Caco-2 (cell line): ENCODE measurements around the gene DPH1. TPM values are rescaled to one million over a fixed set of nuclear protein-coding genes. Genes with fewer than 3 reads are reported as not detected.

ENCODE experiments used
- BruUV-seq: library from RNA; stranded (reverse); fragments of 400-500 nt; replicated peaks from 2 replicates; lab custom pipeline; 2021; lab: Mats Ljungman, UMichigan
- CTCF ChIA-PET: fragments of 300-600 bp; sonication (Branson Sonifier 250); formaldehyde crosslinking; loops from one replicate; lab custom pipeline; 2022; ENCODE audit warnings: antibody characterized with exemption; lab: Charles Lee
- POLR2A ChIA-PET: fragments of 300-600 bp; sonication (Branson Sonifier 250); formaldehyde crosslinking; loops from one replicate; lab custom pipeline; 2022; ENCODE audit warnings: antibody characterized with exemption; lab: Charles Lee
- DNase-seq, 2 experiments: peaks; one replicate each; pipeline versions ENCODE4 v3.0.0 to v3.0.0-alpha.2; 2020 to 2022
- H3K27me3 ChIP-seq: replicated peaks from 2 replicates; pipeline ENCODE4 v1.6.0; 2011; ENCODE audit warnings: low read length; ENCODE audit not compliant: control insufficient read depth, insufficient read depth
- H3K36me3 ChIP-seq: 2 replicates; pipeline ENCODE4 v1.5.1; 2011; ENCODE audit warnings: low read length; ENCODE audit not compliant: control insufficient read depth, insufficient read depth
- H3K4me1 ChIP-seq: fragments of 250-450 bp; sonication (Bioruptor Pico); 2 replicates; pipeline ENCODE4 v1.5.1; 2020; ENCODE audit warnings: mild to moderate bottlenecking
- H3K4me3 ChIP-seq: 2 replicates; pipeline ENCODE4 v1.5.1; 2011; ENCODE audit warnings: low read depth, mild to moderate bottlenecking, control low read depth, low read length
- H3K9me3 ChIP-seq: fragments of 250-450 bp; sonication (Bioruptor Pico); 2 replicates; pipeline ENCODE4 v1.5.1; 2020; ENCODE audit warnings: mild to moderate bottlenecking, moderate library complexity
- H3K27ac Mint-ChIP-seq: one replicate; pipeline ENCODE4 v1.8.0; 2022; ENCODE audit warnings: mixed read lengths; ENCODE audit not compliant: unreplicated experiment
- H3K27me3 Mint-ChIP-seq: one replicate; pipeline ENCODE4 v1.8.0; 2022; ENCODE audit warnings: mixed read lengths; ENCODE audit not compliant: insufficient read depth, unreplicated experiment
- H3K36me3 Mint-ChIP-seq: one replicate; pipeline ENCODE4 v1.8.0; 2022; ENCODE audit warnings: mild to moderate bottlenecking, mixed read lengths; ENCODE audit not compliant: insufficient read depth, unreplicated experiment
- H3K4me1 Mint-ChIP-seq: one replicate; pipeline ENCODE4 v1.8.0; 2022; ENCODE audit warnings: low read depth, mixed read lengths; ENCODE audit not compliant: unreplicated experiment
- H3K4me3 Mint-ChIP-seq: one replicate; pipeline ENCODE4 v1.8.0; 2022; ENCODE audit warnings: mild to moderate bottlenecking, moderate library complexity, mixed read lengths; ENCODE audit not compliant: unreplicated experiment
- H3K9me3 Mint-ChIP-seq: one replicate; pipeline ENCODE4 v1.8.0; 2022; ENCODE audit warnings: mixed read lengths; ENCODE audit not compliant: unreplicated experiment
- intact Hi-C: fragments of 100-400 bp; cut with micrococcal nuclease; formaldehyde crosslinking; loops from one replicate; pipeline ENCODE4 v1.10.0; 2022; ENCODE audit not compliant: unreplicated experiment
- total RNA-seq: library from RNA; stranded (reverse); gene quantifications from 2 replicates; pipeline ENCODE4 v1.2.3, GENCODE V29; 2022
- TF ChIP-seq, protein P1 (sequence below), 2 experiments: fragments of 200-600 bp in 1 of 2; IDR thresholded peaks; 1 replicate in 1 of 2; 2 replicates in 1 of 2; pipeline versions ENCODE4 v1.5.1 to v1.8.0; 2011 to 2022; ENCODE audit warnings: antibody characterized with exemption in 1 of 2, control low read depth in 1 of 2, inconsistent platforms in 1 of 2, low read depth in 1 of 2, low read length in 1 of 2, mild to moderate bottlenecking in 1 of 2, moderate library complexity in 1 of 2; ENCODE audit not compliant: insufficient read depth in 1 of 2, severe bottlenecking in 1 of 2, unreplicated experiment in 1 of 2

The DPH1 gene
- total RNA-seq, 1 experiment from 2014 or later: 52.0 TPM

GRCh38 chr17:2041561-2042389 lies 11.8 kb downstream of the DPH1 start, which contains the start of gene OVCA2:
OVCA2 (plus strand) TSS chr17:2042022; CDS start chr17:2042048, 26 bp downstream.
- Histone ChIP-seq H3K36me3 (peaks cover 3% of the 10 kb centered on the region; the same call in 1 of the 2 replicates), H3K9me3 (no peaks in the 10 kb centered on the region), H3K27me3 (no peaks in the 10 kb centered on the region), H3K4me3 (peak within 1 kb of the TSS; percentile 82), H3K4me1 (peaks cover 18% of the 10 kb centered on the region)
- BruUV-seq: no TSS peak
- peak within 1 kb of the TSS; percentile 95 for H3K4me3 Mint-ChIP-seq
- peaks cover 41% of the 10 kb centered on the region for H3K36me3 Mint-ChIP-seq
- POLR2A ChIA-PET: no interaction called here
- H3K4me1 Mint-ChIP-seq: peaks cover 9% of the 10 kb centered on the region
- no peaks in the 10 kb centered on the region for H3K9me3 Mint-ChIP-seq
- CTCF ChIA-PET: interaction anchor here (1.4 to 1.5 kb wide), 2 partner anchors 133 kb away, joined by 5 to 8 read pairs; no protein-coding TSS in a partner anchor
- no peaks in the 10 kb centered on the region for H3K27me3 Mint-ChIP-seq
- peak within 1 kb of the TSS; percentile 92 for H3K27ac Mint-ChIP-seq
- TF ChIP-seq, protein P1, sequence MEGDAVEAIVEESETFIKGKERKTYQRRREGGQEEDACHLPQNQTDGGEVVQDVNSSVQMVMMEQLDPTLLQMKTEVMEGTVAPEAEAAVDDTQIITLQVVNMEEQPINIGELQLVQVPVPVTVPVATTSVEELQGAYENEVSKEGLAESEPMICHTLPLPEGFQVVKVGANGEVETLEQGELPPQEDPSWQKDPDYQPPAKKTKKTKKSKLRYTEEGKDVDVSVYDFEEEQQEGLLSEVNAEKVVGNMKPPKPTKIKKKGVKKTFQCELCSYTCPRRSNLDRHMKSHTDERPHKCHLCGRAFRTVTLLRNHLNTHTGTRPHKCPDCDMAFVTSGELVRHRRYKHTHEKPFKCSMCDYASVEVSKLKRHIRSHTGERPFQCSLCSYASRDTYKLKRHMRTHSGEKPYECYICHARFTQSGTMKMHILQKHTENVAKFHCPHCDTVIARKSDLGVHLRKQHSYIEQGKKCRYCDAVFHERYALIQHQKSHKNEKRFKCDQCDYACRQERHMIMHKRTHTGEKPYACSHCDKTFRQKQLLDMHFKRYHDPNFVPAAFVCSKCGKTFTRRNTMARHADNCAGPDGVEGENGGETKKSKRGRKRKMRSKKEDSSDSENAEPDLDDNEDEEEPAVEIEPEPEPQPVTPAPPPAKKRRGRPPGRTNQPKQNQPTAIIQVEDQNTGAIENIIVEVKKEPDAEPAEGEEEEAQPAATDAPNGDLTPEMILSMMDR (IDR thresholded peaks at IDR 0.05; ENCODE audit: insufficient read depth in 1 of 2, low read depth in 1 of 2, low read length in 1 of 2, severe bottlenecking in 1 of 2, unreplicated experiment in 1 of 2): peak; percentile 63 to 75
- intact Hi-C loops: no loop called here
- DNase-seq: peak; percentile 97 to 99

DNA sequence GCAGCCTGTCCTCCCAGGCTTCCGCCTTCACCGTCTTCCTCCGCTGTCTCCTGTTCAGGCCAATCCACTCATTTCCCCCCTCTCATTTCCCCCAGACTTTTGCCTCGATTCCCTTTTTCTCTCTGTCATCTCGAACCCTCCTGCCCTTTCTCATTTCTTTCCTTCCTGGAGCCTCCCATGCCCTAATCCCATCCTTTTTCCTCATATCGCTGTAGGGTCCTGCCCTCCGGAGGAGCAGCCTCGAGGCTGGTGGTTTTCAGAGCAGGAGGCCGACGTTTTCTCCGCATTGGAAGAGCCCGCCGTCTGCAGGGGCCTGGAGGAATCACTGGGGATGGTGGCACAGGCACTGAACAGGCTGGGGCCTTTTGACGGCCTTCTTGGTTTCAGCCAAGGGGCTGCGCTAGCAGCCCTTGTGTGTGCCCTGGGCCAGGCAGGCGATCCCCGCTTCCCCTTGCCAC lies 12.5 kb downstream of the DPH1 start:
- ChIA-PET CTCF (interaction anchor here (1.4 kb wide), 1 partner anchor 134 kb away, joined by 5 read pairs; no protein-coding TSS in a partner anchor), POLR2A (no interaction called here)
- Mint-ChIP-seq H3K27ac (peak overlapping the region; percentile 92), H3K9me3 (no peaks in the 10 kb centered on the region), H3K4me1 (peaks cover 9% of the 10 kb centered on the region), H3K36me3 (peaks cover 41% of the 10 kb centered on the region), H3K4me3 (peak overlapping the region; percentile 95), H3K27me3 (no peaks in the 10 kb centered on the region)
- Histone ChIP-seq H3K9me3 (no peaks in the 10 kb centered on the region), H3K4me3 (peak overlapping the region; percentile 82), H3K27me3 (no peaks in the 10 kb centered on the region), H3K36me3 (peaks cover 3% of the 10 kb centered on the region; the same call in 1 of the 2 replicates), H3K4me1 (peaks cover 18% of the 10 kb centered on the region)
- TF ChIP-seq, protein P1 (IDR thresholded peaks at IDR 0.05; ENCODE audit: insufficient read depth in 1 of 2, low read depth in 1 of 2, low read length in 1 of 2, severe bottlenecking in 1 of 2, unreplicated experiment in 1 of 2): peak in 1 of 2 experiments; percentile 55
- peak in 1 of 2 experiments; percentile 59 for DNase-seq
- no TSS peak for BruUV-seq
- intact Hi-C loops: no loop called here

- BruUV-seq: TSS peak; percentile 71
- Mint-ChIP-seq H3K36me3 (peaks cover 41% of the 10 kb centered on the region), H3K4me3 (peak overlapping the region; percentile 95), H3K9me3 (no peaks in the 10 kb centered on the region), H3K27ac (peak overlapping the region; percentile 92), H3K4me1 (peaks cover 9% of the 10 kb centered on the region), H3K27me3 (no peaks in the 10 kb centered on the region)
- peaks cover 18% of the 10 kb centered on the region for H3K4me1 ChIP-seq
- peaks cover 3% of the 10 kb centered on the region; the same call in 1 of the 2 replicates for H3K36me3 ChIP-seq
- no peaks in the 10 kb centered on the region for H3K27me3 ChIP-seq
- no peak for DNase-seq
- TF ChIP-seq, protein P1 (IDR thresholded peaks at IDR 0.05; ENCODE audit: insufficient read depth in 1 of 2, low read depth in 1 of 2, low read length in 1 of 2, severe bottlenecking in 1 of 2, unreplicated experiment in 1 of 2): no peak
- no peaks in the 10 kb centered on the region for H3K9me3 ChIP-seq
- intact Hi-C loops: no loop called here
- H3K4me3 ChIP-seq: peak overlapping the region; percentile 82
- CTCF ChIA-PET: interaction anchor here (1.4 kb wide), 1 partner anchor 134 kb away, joined by 5 read pairs; no protein-coding TSS in a partner anchor
- POLR2A ChIA-PET: no interaction called here
These were observed 13.0 kb downstream of the DPH1 start for GRCh38 chr17:2042933-2043332.
